ENCODE results near the gene ISY1.
"Not testable (repeated sequence)": the region's sequence is repeated elsewhere in the genome, so short reads cannot be mapped to it uniquely, and the experiment has no call there.

ISY1 gene

DNA sequence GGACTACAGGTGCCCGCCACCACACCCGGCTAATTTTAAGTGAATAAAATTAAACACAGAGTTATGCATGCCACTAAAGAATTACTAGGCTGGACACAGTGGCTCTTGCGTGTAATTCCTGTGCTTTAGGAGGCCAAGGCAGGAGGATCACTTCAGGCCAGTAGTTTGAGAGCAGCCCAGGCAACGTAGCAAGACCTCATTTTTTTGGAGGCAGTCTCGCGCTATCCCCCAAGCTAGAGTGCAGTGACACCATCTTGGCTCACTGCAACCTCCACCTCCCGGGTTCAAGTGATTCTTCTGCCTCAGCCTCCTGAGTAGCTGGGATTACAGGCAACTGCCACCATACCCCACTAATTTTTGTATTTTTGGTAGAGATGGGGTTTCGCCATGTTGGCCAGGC lies 4.7 kb upstream of the ISY1 start:
- not testable (repeated sequence) for DNase-seq

DNA sequence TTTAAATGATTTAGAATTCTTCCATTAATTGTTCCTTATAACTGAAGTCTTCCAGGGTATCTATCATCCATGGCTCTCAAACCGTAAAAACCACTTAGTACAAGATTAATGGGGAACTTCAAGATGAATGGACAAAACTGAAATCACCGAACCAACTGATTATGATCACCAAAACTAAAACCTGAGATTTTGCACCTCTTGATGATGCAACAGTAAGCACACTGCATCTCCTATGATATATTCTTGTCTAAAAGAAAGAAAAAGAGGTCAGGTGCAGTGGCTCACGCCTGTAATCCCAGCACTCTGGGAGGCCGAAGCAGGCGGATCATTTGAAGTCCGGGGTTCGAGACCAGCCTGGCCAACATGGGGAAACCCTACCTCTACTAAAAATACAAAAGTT lies 3.6 kb upstream of the ISY1 start:
- no peak for DNase-seq

DNA sequence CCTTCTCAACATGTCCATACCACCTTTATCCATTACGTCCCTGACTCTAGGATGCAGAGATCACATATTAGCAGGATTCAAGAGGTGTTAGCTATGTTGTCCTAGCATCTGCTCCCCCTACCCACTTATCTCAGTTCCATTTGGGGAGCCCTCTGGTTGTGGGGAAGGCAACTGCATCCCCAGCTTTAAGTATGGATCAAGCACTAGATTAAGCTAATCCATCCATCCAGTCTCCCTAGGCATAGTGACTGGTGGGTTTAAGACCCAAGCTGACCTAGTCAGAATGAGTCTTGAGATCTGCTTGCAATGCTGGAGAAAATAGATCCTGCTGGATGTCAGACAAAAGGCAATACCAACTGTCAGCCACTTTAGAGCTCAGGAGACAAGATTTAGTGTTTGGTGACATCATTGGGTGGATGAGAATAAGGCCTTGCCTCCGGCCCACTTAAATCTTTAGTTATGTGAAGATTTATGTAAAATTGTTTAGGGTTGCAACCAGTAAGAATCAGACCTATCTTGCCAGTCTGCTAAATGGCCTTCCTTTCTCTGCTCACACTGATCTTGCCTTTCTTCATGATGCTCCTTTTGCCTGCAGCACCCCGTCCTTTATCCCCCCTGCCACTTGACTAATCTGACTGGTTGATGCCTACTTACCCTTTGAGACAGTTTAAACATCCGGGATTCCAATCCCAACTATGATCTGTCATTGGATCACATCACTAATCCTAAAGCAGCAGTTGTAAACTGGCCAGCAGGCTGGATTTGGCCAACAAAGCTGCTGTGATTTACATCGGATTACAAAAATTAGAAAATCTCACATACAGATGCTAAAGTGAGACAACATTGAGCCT lies 2.1 kb upstream of the ISY1 start:
- no peak for DNase-seq

DNA sequence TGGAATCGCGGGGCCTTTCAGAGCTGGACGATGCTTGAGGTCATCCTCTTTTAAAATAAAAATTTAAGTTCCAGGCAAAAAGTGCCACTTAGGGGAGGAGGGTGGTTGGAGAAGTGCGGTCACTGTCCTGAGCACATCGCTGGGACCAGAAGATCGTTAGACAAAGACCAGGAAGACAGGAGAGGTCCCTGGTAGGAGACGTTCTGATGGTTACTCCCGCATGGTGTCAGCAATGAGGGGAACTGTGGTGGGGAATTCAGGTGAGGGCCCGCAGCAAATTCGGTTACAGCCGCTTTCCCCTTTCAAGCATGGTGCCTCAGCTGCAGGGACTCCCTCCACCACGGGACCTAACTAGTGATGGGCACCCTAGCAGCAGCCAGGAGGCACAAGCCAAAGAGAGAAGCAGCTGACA lies 1.0 kb upstream of the ISY1 start:
- DNase-seq = no peak

DNA sequence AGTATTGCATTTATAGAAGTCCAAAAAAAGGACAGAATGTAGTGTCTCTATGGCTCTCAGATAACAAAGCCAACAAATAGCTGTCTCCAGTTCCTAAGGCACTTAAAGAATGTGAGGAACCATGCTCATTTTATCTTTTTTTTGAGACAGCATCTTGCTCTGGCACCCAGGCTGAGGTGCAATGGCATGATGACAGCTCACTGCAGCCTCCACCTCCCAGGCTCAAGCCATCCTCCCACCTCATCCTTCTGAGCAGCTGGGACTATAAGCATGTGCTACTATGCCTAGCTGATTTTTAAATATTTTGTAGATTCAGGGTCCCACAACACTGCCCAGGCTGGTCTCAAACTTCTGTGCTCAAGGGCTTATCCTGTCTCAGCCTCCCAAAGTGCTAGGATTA lies 16.1 kb downstream of the ISY1 start:
- DNase-seq = no peak

DNA sequence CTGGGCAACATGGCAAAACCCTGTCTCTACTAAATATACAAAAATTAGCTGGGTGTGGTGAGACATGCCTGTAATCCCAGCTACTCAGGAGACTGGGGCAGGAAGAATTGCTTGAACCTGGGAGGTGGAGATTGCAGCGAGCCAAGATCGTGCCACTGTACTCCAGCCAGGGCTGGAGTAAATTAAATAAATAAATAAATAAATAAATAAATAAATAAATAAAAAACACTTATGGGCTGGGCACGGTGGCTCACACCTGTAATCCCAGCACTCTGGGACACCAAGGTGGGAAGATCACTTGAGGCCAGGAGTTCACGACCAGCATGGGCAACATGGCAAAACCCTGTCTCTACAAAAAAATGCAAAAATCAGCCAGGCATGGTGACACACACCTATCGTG lies 19.9 kb downstream of the ISY1 start:
- DNase-seq = not testable (repeated sequence)

DNA sequence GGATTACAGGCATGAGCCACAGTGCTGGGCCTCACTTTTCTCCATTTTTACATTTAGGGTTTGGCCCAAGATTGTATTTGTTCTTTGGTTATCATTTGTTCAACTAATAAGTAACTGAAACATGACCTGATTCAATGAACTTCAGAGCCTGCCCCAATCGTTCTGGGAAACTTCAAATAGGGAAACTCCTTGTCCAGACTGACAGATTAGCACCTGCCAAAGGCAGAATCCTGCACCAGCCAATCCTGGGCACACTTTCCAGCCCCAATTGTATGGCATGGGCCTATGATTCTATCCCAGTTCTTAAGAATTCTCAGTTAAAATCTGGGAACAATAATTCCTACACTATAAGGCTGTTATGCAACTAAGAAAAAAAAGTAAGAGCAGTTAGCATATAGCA lies 21.0 kb downstream of the ISY1 start:
- no peak for DNase-seq

DNA sequence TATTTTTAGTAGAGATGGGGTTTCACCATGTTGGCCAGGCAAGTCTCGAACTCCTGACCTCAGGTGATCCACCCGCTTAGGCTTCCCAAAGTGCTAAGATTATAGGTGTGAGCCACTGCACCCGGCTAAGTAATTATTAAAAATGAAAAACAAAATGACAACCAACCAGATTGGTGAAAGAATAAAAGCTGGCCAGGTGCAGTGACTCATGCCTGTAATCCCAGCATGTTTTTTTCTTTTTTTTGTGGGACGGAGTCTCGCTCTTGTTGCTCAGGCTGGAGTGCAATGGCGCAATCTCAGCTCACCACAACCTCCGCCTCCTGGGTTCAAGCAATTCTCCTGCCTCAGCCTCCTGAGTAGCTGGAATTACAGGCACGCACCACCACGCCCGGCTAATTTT lies 24.6 kb downstream of the ISY1 start:
- DNase-seq = not testable (repeated sequence)

DNA sequence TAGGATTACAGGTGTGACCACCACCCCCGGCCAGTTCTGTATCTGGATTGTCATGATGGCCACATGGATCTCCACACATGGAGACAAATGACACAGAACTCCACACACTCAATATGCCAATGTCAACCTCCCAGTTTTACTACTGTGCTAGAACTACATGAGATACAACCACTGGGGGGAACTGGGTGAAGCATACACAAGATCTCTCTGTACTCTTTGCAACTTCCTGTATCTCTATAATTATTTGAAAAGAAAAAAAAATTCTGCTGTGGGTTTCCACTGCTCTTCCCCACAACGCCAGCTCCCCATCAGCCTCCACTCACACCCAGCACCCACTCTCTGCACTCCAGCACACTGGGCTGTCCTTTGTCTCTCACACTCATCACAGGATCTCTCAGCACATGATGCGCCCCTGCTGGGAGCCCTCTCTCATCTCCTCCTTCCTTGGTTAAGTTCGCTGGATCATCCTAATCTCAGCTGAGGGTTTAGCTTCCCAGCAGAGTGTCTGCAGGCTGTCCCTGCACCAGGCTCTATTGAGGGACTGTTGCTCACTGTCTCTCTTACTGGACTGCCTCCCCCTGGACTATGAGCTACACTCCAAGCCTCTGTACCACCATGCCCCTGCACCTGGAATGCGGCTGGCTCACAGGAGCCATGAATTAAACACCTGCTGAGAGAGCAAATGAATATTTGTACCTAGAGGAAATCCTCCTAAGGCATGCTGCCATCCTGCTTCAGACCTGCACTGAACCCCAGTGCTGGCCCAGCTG lies 28.6 kb downstream of the ISY1 start:
- no peak for DNase-seq

DNA sequence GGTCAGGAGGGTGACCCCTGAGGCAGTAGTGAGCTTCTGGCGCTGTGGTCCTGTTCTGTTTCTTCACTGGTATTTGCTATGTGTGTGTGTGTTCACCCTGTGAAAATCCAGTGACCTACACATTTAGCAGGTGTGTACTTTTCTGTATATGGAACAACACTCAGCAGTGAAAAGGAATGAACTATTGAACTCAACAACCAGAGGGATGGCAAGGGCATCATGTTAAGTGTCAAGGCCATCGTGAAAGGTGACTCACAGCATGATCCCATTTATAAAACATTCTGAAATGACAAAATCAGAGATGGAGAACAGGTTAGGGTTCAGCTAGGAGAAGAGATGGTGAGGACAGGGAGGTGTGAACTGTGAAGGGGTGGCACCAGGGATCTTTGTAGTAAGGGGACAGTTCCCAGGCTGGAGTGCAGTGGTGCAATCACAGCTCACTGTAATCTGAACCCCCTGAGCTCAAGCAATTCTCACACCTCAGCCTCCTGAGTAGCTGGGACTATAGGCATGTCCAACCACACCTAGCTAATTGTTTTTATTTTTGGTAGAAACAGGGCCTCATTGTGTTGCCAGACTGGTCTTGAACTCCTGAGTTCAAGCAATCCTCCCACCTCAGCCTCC lies 29.3 kb downstream of the ISY1 start:
- DNase-seq = no peak

DNA sequence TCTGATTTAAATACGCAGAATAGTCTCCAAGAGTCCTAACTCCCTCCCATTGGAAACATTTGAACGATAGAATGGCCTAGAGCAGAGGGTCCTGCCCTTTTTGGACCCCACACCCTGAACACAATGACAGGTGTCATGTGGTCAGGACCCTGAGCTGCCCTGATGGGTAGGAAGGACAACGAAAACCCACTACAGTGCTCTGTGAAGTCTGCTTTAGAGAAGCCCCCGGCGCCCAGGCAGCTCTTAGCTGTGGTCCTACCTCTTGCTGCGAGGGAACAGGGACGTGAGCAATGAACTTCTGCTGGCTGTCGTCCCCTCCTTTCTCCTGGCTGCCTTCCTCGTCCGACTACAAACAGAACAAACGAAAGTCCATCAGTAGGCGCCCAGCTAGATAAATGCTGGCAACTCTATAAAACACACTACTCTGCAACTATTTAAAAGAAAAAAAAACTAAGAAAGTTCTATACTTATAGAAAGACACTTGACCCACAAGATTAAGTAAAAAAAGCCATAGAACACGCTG lies 30.5 kb downstream of the ISY1 start:
- DNase-seq = no peak

DNA sequence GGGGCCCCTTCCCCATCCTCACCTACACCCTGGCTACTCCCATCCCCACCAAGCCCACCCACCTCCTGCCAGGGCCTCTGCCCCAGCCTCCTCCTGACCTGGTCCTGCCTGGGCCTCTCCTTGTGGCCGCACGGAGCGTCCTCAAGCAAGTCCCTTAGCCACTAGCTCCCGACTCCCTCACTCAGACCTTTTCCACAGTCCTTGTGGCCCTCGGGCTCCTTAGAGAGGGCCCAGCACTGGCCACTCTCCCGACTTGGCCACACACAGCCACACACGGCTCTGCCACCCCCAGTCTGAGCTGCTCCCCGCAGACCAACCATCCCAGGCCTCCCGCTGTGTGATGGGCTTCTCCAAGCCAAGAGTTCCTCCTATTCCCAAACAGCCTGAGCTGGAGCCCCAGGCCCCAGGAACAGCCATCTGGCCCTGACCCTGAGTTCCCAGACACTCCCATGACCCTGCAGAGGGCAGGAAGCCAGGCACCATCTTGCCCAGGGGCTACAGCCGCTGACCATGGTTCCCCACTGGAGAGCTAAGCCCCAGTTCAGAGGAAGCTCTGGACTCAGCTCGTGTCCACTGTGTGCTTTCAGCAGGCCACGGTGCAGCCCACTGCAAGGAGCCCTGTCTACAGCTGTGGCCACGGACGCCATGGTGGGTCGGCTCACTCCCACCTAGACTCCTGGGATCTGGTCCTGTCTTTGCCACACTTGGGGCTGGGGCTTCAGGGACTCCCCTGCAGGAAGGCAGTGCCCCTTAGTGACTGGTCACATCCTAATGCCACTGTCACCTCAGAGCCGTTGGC lies 32.3 kb downstream of the ISY1 start:
- DNase-seq = no peak

DNA sequence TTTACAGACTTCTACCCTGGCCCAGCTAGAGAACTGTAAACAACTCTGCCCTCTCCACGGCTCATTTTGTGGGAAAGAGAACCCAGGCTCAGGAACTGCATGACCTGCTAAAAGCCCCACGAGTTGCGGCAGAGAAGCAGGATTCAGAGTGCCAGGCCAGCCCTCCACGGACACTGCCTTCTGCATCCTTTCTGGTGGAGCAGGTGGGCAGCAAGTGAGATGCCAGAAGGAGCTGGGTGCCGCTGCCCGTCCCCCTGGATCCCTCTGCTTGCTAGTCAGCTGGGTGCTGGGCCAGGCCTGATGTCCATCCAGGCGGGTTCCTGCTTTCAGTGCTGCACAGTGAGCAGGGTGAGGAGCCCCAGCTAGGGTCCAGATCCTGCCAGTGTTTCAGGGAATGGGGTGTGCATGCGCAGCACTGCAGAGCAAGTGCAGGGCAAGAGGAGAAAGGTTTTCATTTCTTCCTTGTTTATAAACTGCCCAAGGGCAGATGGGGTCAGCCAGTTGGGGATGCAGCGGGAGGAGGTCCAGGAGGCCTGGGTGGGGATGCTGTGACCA lies 34.1 kb downstream of the ISY1 start:
- DNase-seq = no peak

DNA sequence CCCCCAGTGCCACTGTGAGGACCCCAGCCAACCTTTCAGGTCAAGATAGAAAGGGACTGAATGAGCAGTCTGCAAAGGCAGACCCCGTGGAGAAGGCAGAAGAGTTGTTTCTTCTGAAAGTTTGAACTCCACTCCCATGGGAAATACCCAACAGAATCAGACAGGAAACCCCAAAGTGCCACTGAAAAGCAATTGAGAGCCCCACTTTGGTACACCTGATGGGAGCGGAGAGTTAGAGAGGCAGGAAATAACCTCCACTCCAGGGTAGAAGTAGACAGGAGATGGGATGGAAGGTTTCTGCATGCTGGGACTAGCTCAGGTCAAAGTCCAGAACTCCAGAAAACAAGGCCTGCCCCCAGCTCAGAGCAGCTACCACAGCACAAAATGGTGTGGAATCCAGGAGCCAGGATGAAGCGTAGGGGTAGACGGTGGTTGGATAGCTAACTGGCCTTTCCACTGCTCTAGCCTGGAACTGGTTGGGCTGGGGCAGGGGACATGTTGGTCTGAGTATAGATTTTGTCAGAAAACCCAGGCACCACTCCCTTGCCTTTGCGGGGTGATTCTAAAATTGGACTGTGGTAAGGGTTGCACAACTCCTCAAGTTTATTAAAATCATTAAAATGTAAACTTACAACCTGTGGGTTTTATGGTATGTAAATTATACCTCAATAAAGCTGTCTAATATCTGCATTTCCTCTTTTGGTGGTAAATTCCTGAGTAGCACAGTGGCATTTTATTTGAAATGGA lies 37.4 kb downstream of the ISY1 start:
- no peak for DNase-seq

DNA sequence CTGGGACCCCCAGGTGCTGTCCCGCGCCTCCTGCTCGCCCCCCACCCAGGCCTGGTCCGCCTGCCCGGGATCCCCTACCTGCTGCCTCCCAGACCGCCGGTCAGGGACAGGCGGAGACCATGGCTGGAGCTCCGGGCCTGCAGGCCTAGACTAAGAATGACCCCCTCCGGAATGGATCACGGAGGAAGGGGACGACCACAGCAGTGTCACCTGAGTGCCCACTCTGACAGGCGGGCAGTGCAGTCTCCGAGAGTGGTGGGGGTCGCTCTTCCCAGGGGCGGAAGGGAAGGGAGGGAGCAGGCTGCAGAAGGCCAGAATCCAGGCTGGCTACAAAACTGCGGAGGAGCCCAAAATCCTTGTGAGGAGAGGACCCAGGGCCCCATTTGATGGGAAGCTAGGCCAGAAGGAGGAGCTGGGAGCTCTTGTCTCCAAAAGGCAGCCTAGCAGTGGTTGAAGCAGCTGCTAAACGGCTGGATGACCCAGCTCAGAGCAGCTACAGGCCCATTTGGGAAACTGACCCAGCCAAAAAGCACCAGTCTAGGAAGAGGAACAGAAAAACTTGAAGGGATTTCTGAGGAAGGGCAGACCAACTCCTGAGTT lies 38.4 kb downstream of the ISY1 start:
- DNase-seq = no peak

DNA sequence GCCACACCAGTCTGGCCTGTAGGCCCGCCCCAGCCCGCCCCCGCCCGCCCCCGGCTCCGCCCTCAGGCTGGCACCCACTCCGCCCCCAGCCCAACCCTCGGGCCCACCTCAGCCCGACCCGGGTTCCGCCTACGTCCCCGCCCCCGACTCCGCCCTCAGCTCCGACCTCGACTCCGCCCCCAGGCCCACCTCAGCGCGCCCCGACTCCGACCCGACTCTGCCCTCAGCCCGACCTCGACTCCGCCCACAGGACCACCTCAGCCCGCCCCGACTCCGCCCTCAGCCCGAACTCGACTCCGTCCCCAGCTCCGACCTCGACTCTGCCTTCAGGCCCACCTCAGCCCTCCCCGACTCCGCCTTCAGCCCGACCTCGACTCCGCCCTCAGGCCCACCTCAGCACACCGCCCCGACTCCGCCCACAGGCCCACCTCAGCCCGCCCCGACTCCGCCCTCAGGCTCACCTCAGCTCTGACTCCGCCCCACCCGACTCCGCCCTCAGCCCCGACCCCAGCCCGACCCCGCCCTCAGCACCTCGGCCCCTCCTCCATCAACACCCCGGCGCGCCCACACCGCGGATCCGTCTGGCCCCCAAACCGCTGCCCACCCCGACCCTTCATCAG lies 39.0 kb downstream of the ISY1 start, which contains the start of gene RAB43:
RAB43 (minus strand) TSS at position 13 of the 620 bp plus-strand sequence. CDS start 315 bp downstream, outside the sequence.
- DNase-seq = no peak

DNA sequence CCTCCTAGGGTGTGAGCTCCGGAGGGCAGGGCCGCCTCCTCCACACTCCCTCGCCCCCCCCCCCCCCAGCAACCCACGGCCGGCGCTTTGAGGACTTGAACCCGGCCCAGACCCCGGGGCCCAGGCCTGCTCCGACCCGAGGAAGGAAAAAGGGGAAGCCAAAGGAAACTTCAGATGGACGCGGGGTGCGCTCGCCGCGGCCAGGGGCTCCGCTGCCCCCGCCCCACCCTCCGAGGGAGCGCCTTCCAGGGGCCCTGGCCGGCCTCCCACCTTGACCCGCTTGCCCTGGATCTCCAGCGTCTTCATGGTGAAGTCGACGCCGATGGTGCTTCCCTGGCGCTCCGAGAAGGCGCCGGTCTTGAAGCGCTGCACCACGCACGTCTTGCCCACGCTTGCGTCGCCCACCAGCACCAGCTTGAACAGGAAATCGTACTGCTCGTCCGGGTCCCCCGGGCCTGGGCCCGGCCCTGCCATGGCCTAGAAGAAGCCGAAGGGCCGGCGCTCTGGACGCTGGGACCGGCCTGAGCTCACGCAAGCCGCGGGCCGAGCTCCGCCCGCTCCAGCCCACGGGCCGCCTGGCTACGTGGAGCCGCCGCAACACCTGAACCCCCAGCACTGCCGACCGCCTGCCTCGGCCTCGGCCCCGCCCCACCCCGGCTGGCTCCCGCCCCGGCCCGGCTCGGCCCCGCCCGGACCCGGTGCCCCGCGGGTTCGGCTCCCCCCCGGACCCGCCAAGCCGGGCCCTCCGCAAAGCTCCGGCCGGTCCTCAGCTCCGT lies 39.7 kb downstream of the ISY1 start:
- no peak for DNase-seq

DNA sequence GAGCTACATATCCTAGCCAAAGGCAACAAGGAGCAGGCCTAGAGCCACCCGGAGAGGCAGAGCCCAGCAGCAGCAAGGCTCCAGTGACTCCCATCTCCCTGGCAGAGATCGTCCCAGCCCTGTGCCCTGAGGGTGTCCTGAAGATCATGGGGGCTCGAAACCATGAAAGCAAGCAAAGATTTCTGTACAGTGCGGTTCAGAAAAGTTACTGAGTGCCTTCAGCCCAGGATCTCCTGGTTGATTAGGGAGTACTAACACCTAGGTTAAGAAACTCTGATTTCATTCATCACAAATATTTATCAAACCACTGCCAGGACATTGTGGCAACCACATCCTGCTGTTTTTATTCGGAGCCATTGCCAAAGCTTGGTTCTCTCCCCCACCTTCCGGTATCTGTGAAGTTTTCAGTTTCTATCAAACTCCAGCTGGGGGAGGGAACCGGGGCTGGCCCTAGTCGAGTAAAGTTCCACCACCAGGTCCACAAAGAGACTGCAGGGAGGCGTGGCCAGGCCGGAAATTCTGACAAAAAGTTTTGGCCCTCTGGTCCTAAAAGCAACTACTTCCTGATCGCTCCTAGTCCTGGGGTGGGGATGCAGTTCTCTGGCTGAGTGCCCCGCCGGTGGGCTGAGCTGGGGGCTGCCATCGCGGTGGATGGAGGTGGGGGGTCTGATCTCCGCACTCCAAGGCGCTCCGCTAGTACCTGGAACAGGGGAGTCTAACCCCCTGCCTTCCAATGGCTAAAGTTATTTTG lies 40.4 kb downstream of the ISY1 start:
- DNase-seq = no peak

Measured in NCI-H2107 (cell line).